Camera-type eye (tissue), 1 donor: Measurements from ENCODE around the gene ENHO. TPM values are rescaled to one million over a fixed set of nuclear protein-coding genes. Genes with fewer than 3 reads are reported as not detected.

Experiments
- total RNA-seq: library from RNA; depleted of rRNA; stranded (reverse); fragments of >200 nt; gene quantifications from one replicate; pipeline ENCODE4 v1.2.3, GENCODE V29; 2014

Gene ENHO
- total RNA-seq, result 3.4 TPM

DNA sequence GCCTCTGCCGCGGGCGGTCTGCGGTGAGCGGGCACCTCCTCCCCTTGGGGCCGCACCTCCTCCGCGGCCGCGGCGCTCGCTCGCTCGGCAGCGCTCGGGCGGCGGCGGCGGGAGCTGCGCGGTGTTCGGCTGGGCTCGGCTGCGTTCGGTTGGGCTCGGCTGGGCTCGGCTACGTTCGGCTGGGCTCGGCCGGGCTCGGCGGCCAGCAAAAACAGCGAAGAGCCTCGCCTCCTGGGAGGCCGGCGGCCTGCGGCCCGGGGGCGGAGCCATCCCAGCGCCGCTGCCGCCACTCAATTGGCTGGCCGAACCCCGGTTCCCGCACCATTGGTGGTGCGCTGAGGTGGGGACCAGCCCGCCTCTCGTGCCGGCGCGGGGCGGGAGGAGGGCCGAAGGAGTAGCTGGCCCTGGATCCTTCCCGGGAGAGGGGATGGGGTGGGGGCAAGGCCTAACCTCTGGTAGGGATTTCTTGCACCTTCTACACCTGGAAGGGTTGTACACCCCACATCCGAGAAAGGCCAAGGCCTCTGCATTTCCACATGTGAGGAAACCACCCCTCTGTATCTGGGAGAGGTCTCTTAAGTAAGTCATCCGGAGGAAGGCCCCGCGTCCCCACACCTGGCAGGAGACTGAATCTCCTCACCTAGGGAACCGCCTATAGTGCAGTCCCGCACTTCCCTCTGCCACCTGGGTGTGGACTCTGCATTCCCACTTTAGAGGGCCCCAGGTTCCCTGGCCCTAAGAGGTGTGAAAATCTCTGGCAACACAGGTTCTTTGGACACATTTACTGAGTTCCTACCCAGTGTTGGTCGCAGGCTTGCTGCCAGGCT lies at the start of gene ENHO:
Gene ENHO (minus strand): TSS at position 20 of the 827 bp plus-strand sequence. CDS start 1,295 bp downstream, outside the sequence.

Other genes with a start within 250 kb of the ENHO start
- gene KIF24, start 193.7 kb downstream of the ENHO start, total RNA-seq, result 4.3 TPM
- 20.2 TPM for gene NUDT2, start 193.4 kb downstream of the ENHO start, total RNA-seq
- gene MYORG, start 146.1 kb downstream of the ENHO start, total RNA-seq, result 3.0 TPM
- 13.4 TPM for gene FAM219A, start 64.4 kb downstream of the ENHO start, total RNA-seq
- 0.27 TPM for gene DNAI1, start 64.2 kb downstream of the ENHO start, total RNA-seq
- 23.9 TPM for gene CNTFR, start 66.7 kb upstream of the ENHO start, total RNA-seq
- 13.1 TPM for gene RPP25L, start 89.1 kb upstream of the ENHO start, total RNA-seq
- gene DCTN3, start 97.5 kb upstream of the ENHO start, total RNA-seq, result 93.5 TPM
- not detected for gene ARID3C, start 106.1 kb upstream of the ENHO start, total RNA-seq
- 45.1 TPM for gene SIGMAR1, start 114.8 kb upstream of the ENHO start, total RNA-seq
- 60.7 TPM for gene GALT, start 123.7 kb upstream of the ENHO start, total RNA-seq
- 84.2 TPM for gene IL11RA, start 129.2 kb upstream of the ENHO start, total RNA-seq
- not detected for gene CCL27, start 139.7 kb upstream of the ENHO start, total RNA-seq
- not detected for gene CCL19, start 168.3 kb upstream of the ENHO start, total RNA-seq
- gene CCL21, start 187.1 kb upstream of the ENHO start, total RNA-seq, result 16.9 TPM